ENCODE results near the gene MAPKAP1.

- TF ChIP-seq MXD1 (CRISPR knock-in tag; IDR thresholded peaks at IDR 0.05; ENCODE audit: borderline replicate concordance, poor library complexity, severe bottlenecking) (no peak), TEAD4 (IDR thresholded peaks at IDR 0.05; ENCODE audit: low read length) (no peak), TEAD4 (CRISPR knock-in tag; IDR thresholded peaks at IDR 0.05; ENCODE audit: borderline replicate concordance) (no peak), CTCF (IDR thresholded peaks at IDR 0.05 in 2 of 3, conservative IDR thresholded peaks at IDR 0.05 in 1 of 3; ENCODE audit: insufficient read depth in 2 of 3, low read depth in 1 of 3, low read length in 3 of 3) (no peak), ZFP30 (CRISPR knock-in tag; IDR thresholded peaks at IDR 0.05; ENCODE audit: borderline replicate concordance) (no peak), NFYB (IDR thresholded peaks at IDR 0.05; ENCODE audit: extremely low read depth, insufficient read length) (no peak), YY1 (IDR thresholded peaks at IDR 0.05; ENCODE audit: borderline replicate concordance in 1 of 3, control insufficient read depth in 1 of 3, extremely low read depth in 1 of 3, insufficient read depth in 3 of 3, insufficient read length in 1 of 3, insufficient replicate concordance in 2 of 3, low read depth in 1 of 3, low read length in 2 of 3) (no peak), FOXA1 (IDR thresholded peaks at IDR 0.05; ENCODE audit: borderline replicate concordance) (no peak)
Measured at GRCh38 chr9:125703662-125704061, 3.3 kb downstream of the MAPKAP1 start.

All from K562 (cell line).